ENCODE measurements around the gene KLHL35.

KLHL35 gene

DNA sequence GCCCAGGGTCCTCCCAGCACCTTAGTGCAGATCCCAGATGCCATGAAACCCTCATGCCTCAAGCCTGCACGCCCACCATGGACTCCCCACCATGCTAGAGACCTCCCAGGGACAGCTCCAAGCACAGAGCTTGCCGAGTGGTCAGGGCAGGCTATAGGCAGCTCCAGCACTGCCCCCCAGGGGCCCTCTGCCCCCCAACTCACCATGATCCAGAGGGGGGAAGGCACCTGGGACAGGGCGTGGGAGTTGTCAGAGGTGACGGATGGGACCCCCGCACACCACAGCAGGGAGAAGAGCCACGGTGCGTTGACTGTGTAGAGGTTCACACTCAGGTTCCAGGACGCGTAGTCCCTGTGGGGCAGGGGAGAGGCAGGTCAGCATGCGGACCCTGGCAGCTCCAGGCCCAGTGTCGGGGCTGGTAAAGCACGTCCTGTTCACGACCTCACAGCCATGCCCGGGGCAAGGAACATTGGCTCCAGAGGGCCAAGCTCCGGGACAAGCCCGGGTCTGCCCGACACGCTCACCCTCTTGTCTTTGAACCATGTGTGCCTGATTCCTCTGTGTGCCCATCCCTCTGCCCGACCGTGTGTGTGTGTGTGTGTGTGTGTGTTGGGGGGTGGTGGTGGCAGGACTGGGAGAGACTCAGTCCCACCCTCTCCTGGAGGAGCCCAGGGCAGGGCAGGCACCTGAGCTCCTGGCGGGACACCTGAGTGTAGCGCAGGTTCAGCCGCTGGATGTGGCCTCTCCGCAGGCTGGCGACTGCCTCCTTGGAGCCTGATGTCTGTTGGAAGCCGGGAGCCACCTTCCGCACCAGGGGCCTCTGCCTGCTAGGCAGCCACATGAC lies 8.2 kb upstream of the KLHL35 start:
- no peak for DNase-seq (ENCODE audit: low spot score)

DNA sequence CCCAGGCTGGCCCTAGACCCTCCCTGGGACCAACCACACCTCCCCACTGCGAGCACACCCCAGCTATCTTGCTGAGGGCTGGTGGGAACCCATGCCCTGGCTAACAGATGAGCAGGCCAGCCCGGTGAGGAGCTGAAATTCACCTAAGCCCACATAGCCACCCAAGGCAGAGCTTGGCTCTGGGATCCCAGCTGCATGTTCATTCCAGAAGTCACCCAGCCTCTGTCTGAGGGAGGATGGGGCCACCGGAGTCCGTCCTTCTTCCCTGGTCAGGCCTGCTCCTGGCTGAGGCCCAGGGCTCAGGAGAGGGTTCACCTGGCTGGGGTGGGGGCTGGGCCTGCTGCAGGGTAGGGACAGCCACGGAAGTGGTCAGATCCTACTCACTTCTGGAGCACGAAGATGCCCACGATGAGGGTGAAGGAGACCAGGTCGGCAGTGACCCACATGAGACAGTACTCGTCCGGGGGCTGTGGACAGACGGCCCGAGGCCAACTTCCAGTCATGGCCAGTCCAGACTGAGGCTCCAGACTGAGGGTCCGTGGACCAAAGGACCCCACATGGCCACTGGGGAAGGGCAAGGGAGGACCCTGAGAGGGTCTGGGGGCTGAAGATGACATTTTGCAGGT lies 6.6 kb upstream of the KLHL35 start:
- DNase-seq (ENCODE audit: low spot score), result no peak

DNA sequence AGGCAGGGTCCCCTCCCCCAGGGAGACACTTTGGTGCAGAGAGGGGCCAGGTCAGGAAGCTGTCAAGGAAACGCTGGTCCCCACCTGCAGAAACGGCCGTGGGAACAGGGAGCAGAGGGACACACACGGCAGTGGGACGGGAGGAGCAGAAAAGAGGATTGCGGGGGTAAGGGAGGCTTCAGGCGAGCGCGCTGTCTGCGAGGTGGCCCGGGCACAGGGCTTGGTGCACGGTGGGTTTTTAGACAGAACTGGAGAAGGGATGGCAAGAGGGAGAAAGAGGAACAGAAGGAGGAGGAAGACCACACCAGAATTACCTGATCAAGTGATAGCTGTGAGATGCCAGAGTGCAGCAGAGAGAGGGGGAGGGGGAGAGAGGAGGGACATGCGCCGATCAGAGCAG lies 6.0 kb upstream of the KLHL35 start:
- DNase-seq (ENCODE audit: low spot score), result no peak

DNA sequence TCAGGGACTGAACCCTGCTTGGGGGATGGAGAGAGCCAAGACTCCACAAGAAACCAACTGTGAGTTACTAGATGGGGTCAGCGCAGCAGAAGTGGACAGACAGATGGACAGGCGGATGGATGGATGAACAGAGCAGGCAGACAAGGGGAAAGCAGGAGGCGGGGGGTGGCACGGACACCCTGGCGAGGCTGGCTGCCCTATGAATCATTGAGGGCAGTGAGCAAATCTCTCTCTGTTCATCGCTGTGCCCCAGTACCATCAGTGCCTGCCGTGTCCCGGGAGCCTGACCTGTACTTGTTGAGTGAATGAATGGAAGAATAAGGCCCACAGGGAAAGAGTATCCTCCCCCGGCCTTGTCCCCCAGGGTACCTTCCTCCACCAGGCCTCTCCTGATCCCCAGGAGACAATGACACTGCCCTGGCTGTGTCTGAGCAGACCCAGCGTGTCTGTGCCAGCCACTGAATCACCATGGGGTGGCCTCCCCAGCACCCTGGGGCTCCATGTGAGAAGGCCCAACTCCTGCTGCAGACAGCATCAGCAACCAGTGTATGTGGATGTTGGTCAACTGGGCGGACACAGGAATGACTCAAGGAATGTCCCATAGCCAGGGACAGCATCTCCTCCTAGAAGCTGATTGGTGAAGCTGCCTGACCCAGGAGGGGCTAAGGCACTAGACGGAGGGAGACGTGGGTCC lies 5.1 kb upstream of the KLHL35 start:
- DNase-seq (ENCODE audit: low spot score), result no peak

DNA sequence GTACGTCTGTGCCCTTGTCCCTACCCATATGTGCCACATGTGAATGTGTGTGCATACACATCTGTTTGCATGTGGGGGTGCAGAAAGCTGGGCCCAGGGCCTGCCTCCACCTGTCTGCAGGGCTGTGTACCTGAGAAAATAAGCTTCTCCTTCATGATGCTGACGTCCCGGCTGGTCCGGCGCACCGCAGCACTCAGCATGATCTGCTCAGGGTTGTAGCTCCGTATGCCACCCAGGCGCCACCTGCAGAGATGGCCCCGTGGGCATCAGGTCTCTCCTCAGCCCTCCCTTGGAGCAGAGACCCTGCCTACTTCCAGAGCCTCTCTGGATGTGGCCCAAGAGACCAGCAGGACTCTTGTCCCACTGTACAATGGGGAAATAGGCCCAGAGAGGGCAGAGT lies 3.8 kb upstream of the KLHL35 start:
- no peak for DNase-seq (ENCODE audit: low spot score)

DNA sequence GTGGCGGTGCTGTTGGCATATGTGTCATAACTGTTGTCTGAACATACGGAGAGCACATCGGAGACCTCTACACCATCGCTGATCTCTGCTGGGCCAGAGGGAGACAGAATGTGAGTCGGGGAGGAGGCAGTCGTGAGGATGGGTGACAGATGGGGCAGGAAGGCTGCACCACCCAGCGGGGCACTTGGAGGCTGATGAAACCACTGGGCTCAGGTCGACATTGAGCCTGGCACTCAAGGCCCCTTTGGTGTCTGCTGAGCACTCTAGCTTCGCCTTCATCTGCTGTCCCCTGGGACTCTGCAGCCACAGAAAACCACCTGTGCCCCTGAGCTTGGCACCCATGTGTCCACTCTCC lies 2.5 kb upstream of the KLHL35 start:
- no peak for DNase-seq (ENCODE audit: low spot score)

DNA sequence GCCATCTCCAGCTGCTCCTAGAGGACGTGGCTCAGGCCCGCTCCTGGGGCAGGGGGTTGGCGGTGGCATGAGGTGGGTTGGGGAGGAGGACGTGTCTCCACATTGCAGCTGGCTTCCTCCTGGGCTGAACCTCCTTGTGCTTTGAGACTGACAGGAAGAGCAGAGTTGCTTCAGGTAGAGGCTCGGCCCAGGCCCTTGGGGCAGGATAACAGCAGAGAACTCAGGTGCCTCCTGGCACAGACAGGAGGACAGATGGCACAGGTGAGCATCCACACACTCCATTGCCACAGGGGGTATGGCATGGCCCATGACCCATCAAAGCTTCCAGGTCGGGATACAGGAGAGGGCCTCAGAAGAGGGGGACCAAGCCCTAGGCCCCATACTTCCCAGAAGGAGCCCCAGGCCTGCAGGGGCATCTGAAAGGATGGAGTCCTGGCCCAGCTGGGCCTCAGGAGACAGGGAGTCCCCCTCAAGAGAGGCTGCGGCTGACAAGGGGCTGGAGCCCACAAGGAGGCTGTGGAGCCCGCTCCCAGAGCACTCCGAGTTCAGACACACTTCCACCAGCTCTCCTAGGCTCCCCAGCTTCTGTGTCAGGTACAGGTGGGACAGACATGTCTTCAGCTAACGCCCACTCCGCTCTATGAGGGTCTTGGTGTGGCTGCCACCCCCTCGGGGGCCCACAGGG lies 2.0 kb upstream of the KLHL35 start:
- no peak for DNase-seq (ENCODE audit: low spot score)

DNA sequence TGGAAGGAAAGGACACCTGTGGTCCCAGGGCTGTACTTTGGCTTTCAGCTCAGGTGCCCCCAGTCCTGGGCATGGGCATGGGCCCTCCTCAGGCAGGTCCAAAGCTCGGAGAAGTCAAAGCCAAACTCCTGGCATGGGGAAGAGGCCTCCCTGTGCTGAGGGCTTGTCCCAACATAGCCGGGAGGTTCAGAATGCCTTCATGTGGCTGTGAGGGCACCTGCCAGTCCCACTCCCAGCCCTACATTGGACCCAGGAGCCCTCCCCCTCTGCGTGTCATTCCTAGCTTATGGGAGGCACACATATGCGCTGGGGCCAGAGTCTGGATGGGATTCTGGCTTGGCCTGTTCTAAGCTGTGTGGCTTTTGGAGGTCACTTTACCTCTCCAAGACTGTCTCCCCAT lies 1.0 kb upstream of the KLHL35 start:
- no peak for DNase-seq (ENCODE audit: low spot score)

DNA sequence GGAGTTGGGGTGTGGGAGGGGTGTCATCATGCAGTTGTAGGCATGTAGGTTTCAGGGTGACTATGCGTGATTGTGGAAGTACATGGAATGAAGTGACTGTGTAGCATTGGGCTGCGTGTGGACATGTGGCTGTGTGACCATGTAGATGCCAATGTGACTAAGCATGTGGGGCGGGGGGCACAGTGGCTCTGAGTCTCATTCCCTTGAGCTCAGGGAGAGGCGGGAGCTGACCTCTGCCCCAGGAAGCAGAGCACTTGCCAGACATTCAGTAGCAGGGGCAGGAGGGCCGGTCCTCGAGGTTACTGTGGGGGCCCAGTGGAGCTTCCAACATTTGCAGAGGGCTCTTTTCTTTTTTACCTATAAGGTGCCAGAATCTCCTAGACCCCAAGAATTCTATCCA lies 440 bp upstream of the KLHL35 start:
- DNase-seq (ENCODE audit: low spot score), result no peak

DNA sequence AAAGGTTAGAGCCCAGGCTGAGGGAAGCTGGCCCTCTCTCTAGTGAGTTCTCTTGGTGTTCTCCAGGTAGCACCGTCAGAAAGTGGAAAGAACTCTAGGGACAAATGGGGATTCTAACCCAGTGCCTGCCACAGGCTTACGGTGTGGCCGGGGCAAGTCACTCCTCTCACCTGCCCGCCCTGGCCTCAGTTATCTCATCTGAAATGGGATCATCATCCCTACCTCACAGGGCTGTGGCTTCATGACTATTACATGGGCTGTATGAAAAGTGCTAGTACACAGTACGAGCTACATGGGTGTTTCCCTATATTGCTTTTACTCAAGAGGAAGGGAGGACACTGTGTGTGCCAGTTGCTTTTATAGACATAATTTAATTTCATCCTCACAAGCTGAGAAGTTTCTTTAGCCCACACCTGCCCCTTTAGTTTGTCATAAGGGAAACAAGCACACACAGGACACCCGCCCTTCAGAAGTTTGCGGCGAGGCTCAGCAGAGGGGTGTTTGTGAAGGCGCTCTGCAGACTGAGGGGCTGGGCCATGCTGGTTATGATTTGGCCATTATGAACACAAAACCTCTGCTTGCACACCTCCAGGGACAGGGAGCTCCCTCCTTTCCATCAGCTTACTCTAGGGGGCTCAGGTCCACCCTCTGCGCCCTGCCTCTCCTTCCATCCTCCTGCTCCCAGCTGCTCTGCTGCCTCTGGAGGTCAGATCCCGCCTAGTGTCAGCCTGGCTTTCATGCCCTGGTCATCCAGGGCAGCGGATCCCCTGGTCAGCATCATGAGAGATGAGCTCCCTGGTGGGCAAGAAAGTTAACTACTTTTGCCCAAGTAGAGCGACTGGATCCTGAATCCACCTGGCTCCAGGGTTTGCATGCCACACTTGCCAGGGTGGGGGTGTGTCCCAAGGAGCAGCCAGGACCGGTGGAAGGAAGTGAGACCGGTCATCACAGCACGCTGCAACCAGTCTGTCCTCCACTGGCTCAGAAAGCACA lies 1.2 kb downstream of the KLHL35 start:
- DNase-seq (ENCODE audit: low spot score), result no peak

DNA sequence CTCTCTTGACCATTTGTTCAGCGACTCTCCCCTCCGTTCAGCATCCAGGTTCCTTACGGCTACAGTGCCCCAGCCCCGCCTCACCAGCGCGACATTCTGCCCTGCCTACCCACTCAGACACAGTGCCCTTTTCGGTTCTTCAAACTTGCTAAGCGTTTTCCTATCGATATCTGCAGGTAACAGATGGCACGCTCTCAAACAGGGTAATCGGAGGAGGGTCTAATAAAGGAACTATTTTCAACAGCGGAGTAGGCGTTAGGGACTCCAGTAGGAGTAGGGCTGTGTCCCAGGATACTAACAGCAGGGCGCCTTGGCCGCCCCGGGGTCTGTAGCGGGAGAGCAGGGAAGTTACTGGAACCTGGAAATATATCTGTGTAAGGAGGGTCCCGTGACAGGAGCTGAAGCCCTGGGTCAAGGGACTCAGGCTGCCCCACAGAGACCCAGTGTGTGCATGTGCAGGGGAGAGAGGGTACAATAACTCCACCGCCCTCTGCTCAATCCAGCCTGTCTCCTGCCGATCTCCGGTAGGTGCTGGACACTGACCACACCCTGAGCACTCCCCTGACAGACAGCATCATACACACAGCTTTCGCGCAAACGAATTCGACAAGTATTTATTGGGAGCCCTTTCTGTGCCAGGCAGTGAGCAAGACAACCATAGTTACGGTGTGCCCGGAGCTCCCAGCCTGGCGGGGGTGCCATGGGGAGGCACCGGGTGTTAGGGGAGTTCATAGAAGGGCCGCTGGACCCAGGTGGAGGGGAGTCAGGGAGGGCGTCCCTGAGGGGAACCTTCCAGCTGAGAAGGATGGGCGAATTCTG lies 2.1 kb downstream of the KLHL35 start:
- DNase-seq (ENCODE audit: low spot score), result no peak

DNA sequence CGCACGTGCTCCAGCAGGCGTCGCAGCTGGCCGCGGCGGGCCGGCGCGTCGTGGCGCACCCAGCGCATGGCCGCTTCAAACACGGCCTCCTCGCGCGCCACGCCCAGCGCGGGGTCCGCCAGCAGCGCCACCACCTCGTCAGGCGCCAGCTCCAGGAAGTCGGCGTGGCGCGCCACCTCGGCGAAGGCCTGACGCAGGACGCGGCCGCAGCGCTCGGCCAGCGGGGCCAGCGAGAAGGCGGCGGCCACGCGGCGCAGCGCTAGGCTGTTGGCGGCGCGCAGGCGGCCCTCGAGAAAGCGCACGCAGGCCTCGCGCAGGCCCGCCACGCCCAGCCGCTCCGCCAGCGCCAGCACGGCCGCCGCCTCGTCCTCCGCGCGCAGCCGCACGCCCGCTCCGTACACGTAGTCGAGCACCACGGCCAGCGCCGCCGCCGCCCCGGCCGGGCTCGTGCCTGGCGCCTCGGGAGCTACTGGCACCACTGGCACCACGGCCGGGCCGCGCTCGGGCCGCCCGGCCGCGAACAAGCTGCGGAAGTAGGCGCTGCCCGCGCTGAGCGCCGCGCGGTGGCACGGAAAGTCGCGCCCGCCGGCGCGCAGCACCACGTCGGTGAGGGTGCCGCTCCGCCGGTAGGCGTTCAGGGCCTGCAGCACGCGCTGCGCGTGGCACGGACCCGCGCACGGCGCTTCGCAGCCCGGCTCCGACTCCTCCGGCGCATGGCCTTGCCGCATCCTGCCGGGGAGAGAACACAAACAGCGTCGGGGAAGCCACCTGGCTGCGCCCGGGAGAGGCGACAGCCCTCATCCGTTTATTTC lies 2.9 kb downstream of the KLHL35 start:
- peak; percentile 47 for DNase-seq (ENCODE audit: low spot score)

DNA sequence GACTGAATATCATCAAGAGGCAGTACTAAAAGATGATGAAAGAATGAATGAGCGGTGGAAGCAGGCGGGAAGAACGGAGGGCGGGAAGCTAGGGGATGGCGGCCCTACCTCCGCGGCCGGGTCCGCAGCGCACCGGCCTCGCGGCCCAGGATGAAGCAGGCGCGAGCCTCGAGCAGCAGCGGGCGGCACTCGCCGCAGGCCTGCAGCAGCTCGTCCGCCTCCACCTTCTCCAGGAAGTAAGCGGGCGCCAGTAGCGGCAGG lies 3.4 kb downstream of the KLHL35 start:
- DNase-seq (ENCODE audit: low spot score), result no peak

DNA sequence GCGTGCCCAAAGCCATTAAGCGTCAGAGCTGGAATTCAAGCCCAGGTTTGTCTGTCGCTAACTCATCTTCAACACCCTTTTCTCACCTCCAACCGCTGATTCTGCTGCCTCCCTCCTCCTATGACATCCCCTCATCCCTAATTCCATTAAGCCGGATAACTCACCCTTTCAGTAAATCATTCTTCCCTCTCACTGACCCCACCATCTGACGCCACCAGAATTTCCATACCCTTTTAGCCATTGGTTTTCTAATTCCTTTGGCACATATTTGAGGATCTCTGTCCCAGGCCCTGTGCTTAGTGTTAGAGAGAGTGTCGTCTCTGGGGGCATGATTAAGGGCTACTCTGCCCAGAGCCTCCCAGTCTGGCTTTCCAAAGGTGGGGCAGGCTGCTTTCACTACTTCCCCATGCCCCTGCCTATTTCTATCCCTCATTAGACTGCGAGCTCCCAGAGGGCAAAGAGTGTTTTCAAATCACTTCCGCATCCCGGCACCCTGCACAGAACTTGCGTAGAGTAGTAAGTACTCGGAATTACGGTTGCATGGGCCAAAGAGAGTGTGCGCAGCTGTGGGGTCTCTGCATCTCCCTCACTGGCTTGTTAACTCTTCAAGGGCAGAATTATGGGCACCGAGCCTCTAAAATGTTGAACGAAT lies 3.9 kb downstream of the KLHL35 start:
- DNase-seq (ENCODE audit: low spot score), result no peak

DNA sequence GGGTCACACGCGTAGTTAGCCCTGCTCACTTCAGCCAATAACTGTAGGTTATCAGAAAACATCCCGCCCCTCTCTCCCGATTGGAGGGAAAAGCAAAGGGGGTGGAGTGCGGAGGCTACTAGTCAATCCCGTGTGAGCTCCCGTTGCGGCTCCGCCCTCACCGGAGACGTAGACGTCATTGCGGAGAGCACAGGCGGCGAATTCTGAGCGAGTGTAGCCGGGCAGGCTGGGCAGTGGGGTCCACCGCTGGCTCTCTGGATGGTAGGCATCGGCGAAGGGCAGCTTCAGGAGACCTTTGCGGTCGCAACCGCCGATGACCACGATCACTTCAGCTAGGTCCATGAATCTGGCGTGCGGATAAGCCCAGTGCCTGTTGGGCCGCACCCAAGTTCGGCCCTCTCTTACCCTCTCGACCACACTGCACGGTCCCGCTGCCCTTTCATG lies 4.7 kb downstream of the KLHL35 start:
- DNase-seq (ENCODE audit: low spot score), result peak; percentile 26

DNA sequence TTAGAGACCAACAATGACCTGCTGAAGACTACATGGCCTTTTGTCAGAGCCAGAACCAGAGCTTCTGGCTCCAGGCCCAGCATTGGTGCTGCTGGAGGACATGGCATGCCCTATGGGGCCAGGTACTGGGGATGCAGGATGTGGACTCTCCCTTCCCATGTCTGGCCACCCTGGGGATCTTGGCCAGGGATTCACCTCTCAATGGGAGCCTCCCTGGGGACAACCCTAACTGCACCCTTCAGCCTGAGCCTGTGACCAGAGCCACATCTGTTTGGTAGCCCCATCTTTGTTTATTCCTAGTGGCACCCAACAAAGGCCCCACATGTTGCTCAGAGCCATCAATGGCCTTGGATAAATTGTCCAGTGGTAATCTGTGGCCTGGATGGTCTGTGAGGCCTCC lies 5.8 kb downstream of the KLHL35 start:
- DNase-seq (ENCODE audit: low spot score), result no peak

DNA sequence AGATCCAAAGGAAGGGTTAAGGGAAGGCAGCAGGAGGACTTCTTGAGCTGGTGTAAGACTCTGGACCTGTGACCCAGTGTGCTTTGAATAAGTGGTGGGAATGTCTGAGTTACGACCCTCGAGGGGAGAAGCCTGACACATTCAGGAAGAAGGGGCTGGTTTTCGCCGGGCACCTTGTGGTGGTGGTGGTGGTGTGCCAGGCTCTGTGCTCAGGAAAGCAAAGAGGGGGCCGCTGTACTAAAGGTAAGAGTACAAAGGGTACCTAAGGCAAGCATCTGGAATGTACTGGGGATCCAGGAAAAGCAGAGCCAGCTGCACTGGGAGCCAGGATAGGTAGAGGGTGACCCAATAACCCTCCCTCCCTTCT lies 6.3 kb downstream of the KLHL35 start:
- no peak for DNase-seq (ENCODE audit: low spot score)

DNA sequence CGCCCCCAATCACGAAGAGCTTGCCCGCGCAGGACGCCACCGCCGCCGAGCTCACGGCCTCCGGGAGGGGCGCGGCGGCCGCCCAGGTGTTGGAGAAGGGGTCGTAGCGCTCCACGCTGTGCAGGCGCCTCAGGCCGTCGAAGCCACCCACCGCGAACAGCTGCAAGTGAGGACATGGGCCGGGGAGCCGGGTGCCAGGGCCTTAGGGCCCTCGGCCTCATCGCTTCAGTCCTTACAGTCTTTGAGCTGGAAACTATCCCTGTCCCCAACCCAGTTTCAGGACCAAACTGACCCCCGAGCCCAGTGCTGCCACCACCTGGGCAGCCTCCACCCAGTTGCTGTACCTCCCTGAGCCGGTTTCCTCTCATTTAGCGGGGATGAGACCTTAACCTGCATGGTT lies 7.6 kb downstream of the KLHL35 start:
- DNase-seq (ENCODE audit: low spot score), result no peak

DNA sequence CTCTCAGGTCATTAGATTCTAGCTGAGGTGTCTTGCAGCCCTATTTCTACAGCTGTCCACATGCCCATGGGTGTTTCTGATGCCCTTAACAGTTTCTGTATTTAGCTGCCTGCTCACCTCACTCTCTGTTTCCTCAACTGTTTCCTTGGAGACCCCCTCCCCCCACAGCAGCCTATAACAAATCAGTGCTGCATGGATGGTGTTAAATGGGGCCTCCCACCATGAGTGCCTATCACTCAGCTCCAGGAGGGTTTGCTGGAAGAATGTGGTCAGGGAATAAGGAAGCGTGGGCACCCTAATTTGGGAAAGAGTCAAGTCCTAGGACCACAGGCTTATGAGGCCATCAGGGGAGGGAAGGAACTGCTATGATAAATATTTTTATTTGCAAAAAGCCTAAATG lies 8.6 kb downstream of the KLHL35 start:
- DNase-seq (ENCODE audit: low spot score), result no peak

DNA sequence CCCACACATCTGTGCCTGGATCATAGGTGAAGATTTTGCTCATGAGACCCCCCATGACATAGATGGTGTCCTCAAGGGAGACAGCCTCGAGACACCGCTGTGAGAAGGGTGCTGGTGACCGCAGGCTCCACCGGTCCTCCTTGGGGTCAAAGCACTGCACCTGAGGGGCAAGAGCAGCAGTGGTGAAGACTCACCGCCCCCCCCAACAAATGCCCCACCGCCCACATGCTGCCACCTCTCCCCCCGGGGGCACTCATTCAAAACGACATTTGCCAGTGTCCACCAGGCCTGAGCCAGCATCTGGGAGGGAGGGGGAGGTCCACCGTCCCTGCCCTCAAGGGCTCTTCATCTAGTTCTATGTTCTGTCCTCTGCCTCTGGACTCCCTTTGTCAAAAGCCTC lies 9.3 kb downstream of the KLHL35 start:
- DNase-seq (ENCODE audit: low spot score), result no peak

Data from CD4-positive, alpha-beta T cell treated with Interleukin-6 at 100 ng/mL for 8 hours (primary cell).